Neutrophil (primary cell): ENCODE data around the gene PKIG.

ENCODE experiments used
- H3K27ac ChIP-seq: fragments of 200-600 bp; sonication (generic); 2 replicates; pipeline ENCODE4 v1.5.1; 2016; ENCODE audit warnings: mild to moderate bottlenecking, moderate library complexity
- H3K27me3 ChIP-seq: fragments of 200-600 bp; sonication (generic); 2 replicates; pipeline ENCODE4 v1.6.0; 2016; ENCODE audit warnings: mild to moderate bottlenecking
- H3K36me3 ChIP-seq: fragments of 200-600 bp; sonication (generic); 2 replicates; pipeline ENCODE4 v1.5.1; 2017
- H3K4me1 ChIP-seq, 2 experiments: fragments of 200-600 bp in 1 of 2; sonication (generic) in 1 of 2; 1 replicate in 1 of 2; 2 replicates in 1 of 2; pipeline versions ENCODE4 v1.5.1 to v1.6.1; 2013 to 2016; ENCODE audit warnings: low read depth in 1 of 2, low read length in 1 of 2, mild to moderate bottlenecking in 1 of 2, moderate library complexity in 1 of 2; ENCODE audit not compliant: control insufficient read depth in 1 of 2, insufficient read depth in 1 of 2
- H3K4me3 ChIP-seq, 2 experiments: fragments of 200-600 bp in 1 of 2; sonication (generic) in 1 of 2; 1 replicate in 1 of 2; 2 replicates in 1 of 2; pipeline ENCODE4 v1.5.1; 2013 to 2016; ENCODE audit warnings: low read depth in 1 of 2, low read length in 1 of 2, mild to moderate bottlenecking in 1 of 2, moderate library complexity in 1 of 2
- H3K9me3 ChIP-seq: fragments of 200-600 bp; sonication (generic); 2 replicates; pipeline ENCODE4 v1.5.1; 2016
- TF ChIP-seq, protein P1 (sequence below): fragments of 200-600 bp; sonication (generic); IDR thresholded peaks from 2 replicates; pipeline ENCODE4 v1.5.1; 2016; ENCODE audit warnings: antibody characterized with exemption

The PKIG gene

DNA sequence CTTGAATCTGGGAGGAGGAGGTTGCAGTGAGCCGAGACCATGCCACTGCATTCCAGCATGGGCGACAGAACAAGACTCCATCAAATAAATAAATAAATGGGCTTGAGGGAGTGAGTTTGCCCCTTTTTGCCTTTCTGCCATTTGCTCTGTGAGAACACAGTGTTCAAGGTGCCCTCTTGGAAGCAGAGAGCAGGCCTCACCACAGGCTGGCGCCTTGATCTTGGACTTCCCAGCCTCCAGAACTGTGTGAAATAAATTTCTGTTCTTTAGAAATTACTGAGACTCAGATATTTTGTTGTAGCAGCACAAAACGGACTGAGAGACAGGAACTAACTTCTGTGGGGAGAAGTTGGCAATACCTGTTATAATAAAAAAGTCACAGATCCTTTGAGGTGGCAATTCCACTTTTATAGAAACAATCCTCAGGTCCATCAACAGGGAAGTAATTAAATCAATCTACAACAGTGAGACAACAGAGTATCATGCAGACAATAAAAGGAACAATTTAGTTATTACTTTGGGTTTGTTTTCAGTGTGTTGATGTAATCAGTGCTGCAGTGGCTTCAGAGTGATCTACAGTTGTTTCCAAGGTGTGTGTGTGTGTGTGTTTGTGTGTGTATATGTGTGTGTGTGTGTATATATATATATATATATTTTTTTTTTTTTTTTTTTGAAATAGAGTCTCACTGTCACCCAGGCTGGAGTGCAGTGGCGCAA, 24.5 kb downstream of the PKIG start:
- Histone ChIP-seq H3K36me3 (no peaks in the 10 kb centered on the region), H3K4me3 (no peak overlapping the region), H3K27me3 (no peaks in the 10 kb centered on the region), H3K4me1 (peaks cover 3 to 14% of the 10 kb centered on the region in 2 experiments), H3K27ac (no peak overlapping the region), H3K9me3 (no peaks in the 10 kb centered on the region)
- TF ChIP-seq, protein P1, sequence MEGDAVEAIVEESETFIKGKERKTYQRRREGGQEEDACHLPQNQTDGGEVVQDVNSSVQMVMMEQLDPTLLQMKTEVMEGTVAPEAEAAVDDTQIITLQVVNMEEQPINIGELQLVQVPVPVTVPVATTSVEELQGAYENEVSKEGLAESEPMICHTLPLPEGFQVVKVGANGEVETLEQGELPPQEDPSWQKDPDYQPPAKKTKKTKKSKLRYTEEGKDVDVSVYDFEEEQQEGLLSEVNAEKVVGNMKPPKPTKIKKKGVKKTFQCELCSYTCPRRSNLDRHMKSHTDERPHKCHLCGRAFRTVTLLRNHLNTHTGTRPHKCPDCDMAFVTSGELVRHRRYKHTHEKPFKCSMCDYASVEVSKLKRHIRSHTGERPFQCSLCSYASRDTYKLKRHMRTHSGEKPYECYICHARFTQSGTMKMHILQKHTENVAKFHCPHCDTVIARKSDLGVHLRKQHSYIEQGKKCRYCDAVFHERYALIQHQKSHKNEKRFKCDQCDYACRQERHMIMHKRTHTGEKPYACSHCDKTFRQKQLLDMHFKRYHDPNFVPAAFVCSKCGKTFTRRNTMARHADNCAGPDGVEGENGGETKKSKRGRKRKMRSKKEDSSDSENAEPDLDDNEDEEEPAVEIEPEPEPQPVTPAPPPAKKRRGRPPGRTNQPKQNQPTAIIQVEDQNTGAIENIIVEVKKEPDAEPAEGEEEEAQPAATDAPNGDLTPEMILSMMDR, result no peak

DNA sequence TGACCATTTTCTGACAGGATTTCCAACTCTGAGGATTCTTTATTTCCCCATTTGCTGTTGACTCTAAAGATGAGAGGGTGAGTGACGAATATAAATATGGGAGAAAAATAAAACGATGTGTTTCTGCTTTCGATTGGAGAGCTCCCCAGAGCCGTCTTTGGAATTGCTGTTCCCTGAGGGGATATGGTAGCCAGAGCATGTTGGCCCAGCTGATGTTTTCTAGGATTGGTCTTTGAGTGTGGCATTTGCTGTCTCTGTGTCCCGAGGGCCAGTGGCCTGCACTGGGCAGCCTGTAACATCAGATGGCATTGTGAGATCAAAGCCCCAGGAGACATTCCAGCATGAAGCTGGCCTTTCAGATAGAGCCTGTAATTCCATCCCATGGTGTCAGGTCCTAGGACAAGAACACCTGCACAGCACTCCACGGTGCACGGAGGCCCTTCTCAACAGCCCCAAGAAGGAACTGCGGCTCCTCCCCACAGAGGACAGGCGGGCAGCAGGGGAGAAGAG, 26.7 kb downstream of the PKIG start:
- H3K27ac ChIP-seq, result no peak overlapping the region
- no peak overlapping the region for H3K4me3 ChIP-seq
- TF ChIP-seq, protein P1, result no peak
- H3K4me1 ChIP-seq, result peaks cover 3 to 14% of the 10 kb centered on the region in 2 experiments
- no peaks in the 10 kb centered on the region for H3K9me3 ChIP-seq
- no peaks in the 10 kb centered on the region for H3K36me3 ChIP-seq
- H3K27me3 ChIP-seq, result no peaks in the 10 kb centered on the region

DNA sequence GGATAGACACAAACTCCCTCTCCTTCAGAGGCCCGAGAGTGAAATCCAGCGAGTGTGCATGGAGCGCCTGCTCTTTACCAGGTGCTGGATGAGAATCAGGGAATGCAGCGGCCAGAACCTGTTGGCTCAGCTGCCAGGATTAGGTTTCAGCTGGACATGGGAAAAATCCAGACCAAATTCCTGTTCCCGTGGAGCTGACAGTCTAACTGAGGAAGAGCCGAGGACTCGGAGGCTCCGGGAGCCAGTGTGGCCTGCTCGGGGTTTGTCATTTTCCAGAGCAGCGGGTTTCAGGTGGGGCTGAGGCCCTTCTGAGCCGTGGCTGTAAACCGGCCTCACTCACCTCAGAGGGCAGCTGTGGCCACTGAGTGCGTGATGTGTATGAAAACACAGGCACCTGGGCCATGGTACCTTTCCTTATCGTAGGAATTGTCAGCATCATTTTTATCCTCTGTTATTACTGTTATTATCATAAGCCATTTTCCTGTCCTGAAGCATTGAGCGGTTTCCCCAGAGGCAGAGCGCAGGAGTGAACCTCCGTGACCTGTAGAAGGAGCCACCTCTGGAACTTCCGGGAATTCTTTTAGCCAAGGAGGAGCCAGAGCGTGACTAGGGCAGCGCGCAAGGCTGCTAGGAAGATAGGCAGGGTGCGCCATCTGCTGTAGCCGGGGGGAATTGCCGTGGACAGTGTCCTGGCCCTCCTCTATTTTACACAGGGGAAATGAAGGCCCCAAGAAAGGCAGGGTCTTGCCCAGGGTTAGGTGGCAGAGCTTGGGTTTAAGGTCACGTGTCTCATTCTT, 27.3 kb downstream of the PKIG start:
- H3K4me3 ChIP-seq, result peak overlapping the region; percentile 5 to 20
- H3K4me1 ChIP-seq, result peaks cover 3 to 8% of the 10 kb centered on the region in 2 experiments
- H3K27me3 ChIP-seq, result no peaks in the 10 kb centered on the region

DNA sequence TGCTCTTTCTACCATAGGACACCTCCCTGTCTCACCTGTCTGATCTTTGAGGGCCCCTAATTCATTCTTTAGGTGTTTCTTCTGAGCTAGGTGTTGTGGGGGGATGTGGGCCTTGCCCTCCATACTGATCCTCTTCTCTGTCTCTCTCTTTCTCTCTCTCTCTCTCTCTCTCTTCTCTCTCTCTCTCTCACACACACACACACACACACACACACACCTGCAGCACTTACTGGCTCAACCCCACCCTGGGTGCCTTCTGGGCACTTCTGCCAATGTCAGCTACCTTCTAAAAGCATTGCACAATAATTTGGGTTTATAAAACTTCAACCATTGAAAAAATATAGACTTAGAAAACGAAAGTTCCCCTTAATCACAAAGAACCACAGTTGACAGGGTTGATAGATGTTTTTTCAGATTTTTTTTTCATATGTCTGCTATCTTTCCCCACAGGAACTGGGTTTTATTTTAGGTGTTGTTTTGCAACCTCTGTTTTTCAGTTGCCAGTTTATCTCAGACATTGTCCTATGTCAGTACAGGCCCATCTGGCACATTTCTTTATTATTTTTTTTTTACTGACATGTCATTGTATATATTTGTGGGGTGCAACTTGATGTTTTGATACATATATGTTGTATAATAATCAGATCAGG, 28.1 kb downstream of the PKIG start:
- H3K27ac ChIP-seq, result no peak overlapping the region
- TF ChIP-seq, protein P1, result no peak
- no peaks in the 10 kb centered on the region for H3K36me3 ChIP-seq
- H3K4me3 ChIP-seq, result no peak overlapping the region
- H3K4me1 ChIP-seq, result peaks cover 3 to 8% of the 10 kb centered on the region in 2 experiments
- no peaks in the 10 kb centered on the region for H3K27me3 ChIP-seq
- H3K9me3 ChIP-seq, result no peaks in the 10 kb centered on the region

More for the DNA sequence above, 27.3 kb downstream of the PKIG start:
- Histone ChIP-seq H3K27ac (no peak overlapping the region), H3K36me3 (no peaks in the 10 kb centered on the region), H3K9me3 (no peaks in the 10 kb centered on the region)
- TF ChIP-seq, protein P1, result peak; percentile 97

- Histone ChIP-seq H3K4me3 (no peak overlapping the region), H3K27me3 (no peaks in the 10 kb centered on the region), H3K36me3 (no peaks in the 10 kb centered on the region), H3K27ac (no peak overlapping the region), H3K9me3 (no peaks in the 10 kb centered on the region), H3K4me1 (peaks cover 3 to 8% of the 10 kb centered on the region in 2 experiments)
- TF ChIP-seq, protein P1, result no peak
These were observed 31.2 kb downstream of the PKIG start for GRCh38 chr20:44613575-44613974.
